Upper lobe of right lung (tissue), 1 donor: ENCODE measurements around the gene IGSF23. TPM values are rescaled to one million over a fixed set of nuclear protein-coding genes. Genes with fewer than 3 reads are reported as not detected.
A peak's percentile ranks its signal among the peaks of the same experiment; 100 is the strongest.
"Not testable (repeated sequence)": the region's sequence is repeated elsewhere in the genome, so short reads cannot be mapped to it uniquely, and the experiment has no call there.

Experiments used
- ATAC-seq: fragments of 200-7000 bp; cut with Tn5 transposase; one replicate; pipeline ENCODE4 v1.9.1; 2020; ENCODE audit warnings: mild to moderate bottlenecking, moderate library complexity
- DNase-seq: peaks from one replicate; pipeline ENCODE4 v3.0.0-alpha.2; 2020
- H3K27ac ChIP-seq: fragments of 200-600 bp; one replicate; pipeline ENCODE4 v1.8.0; 2022
- H3K27me3 ChIP-seq: fragments of 200-600 bp; one replicate; pipeline ENCODE4 v1.8.0; 2022; ENCODE audit warnings: mild to moderate bottlenecking
- H3K36me3 ChIP-seq: fragments of 200-600 bp; one replicate; pipeline ENCODE4 v1.8.0; 2022
- H3K4me1 ChIP-seq: fragments of 200-600 bp; one replicate; pipeline ENCODE4 v1.8.0; 2022
- H3K4me3 ChIP-seq: fragments of 200-600 bp; one replicate; pipeline ENCODE4 v1.8.0; 2022; ENCODE audit warnings: mild to moderate bottlenecking
- H3K9me3 ChIP-seq: fragments of 200-600 bp; one replicate; pipeline ENCODE4 v1.8.0; 2022
- intact Hi-C: fragments of 100-400 bp; cut with DNase I; formaldehyde crosslinking; loops from one replicate; pipeline ENCODE4 v1.11.0; 2022
- total RNA-seq: library from RNA; stranded (reverse); fragmentation: NEBNext Ultra II Directional; extraction: Animal tissue kit (Norgen Biotek cat#: 25700); gene quantifications from one replicate; pipeline ENCODE4 v1.2.1, GENCODE V29; 2021
- TF ChIP-seq, protein P1 (sequence below): fragments of 200-600 bp; IDR thresholded peaks from one replicate; pipeline ENCODE4 v1.8.0; 2022; ENCODE audit warnings: antibody characterized with exemption
- donor health status: DM: no; HTN: yes; CAD: no; lungs with severe emphysema.

IGSF23 gene
- total RNA-seq, 1 donor from 2014 or later, result not detected

DNA sequence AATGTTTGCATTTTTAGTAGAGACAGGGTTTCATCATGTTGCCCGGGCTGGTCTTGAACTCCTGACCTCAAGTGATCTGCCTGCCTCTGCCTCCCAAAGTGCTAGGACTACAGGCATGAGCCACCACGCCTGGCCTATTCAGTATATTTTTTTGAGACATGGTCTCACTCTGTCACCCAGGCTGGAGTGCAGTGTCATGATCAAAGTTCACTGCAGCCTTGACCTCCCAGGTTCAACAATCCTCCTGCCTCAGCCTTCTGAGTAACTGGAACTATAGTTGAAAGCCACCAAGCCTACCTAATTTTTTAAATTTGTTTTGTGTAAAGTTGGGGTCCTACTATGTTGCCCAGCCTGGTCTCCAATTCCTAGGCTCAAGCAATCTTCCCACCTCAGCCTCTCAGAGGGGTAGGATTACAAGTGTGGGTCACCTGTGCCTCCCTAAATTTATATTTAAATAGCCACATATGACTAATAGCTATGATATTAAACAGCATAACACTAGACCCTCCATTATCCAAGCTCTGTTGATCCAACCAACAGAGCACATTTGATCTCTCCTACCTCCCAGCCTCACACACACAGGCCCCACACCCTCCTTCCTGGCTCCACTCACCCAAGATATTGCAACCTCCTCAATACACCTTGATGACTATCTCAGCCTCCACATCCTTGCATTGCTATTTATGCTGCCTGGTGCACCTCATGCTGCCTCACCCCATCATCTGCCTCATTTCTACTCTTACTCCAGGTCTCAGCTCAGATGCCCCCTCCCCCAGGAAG, 55.8 kb downstream of the IGSF23 start:
- Histone ChIP-seq H3K27me3 (no peaks in the 10 kb centered on the region), H3K36me3 (no peaks in the 10 kb centered on the region), H3K27ac (no peak overlapping the region), H3K4me3 (no peak overlapping the region), H3K4me1 (no peaks in the 10 kb centered on the region), H3K9me3 (no peaks in the 10 kb centered on the region)
- DNase-seq (no peak), ATAC-seq (no peak)
- intact Hi-C loops, result no loop called here
- TF ChIP-seq, protein P1, sequence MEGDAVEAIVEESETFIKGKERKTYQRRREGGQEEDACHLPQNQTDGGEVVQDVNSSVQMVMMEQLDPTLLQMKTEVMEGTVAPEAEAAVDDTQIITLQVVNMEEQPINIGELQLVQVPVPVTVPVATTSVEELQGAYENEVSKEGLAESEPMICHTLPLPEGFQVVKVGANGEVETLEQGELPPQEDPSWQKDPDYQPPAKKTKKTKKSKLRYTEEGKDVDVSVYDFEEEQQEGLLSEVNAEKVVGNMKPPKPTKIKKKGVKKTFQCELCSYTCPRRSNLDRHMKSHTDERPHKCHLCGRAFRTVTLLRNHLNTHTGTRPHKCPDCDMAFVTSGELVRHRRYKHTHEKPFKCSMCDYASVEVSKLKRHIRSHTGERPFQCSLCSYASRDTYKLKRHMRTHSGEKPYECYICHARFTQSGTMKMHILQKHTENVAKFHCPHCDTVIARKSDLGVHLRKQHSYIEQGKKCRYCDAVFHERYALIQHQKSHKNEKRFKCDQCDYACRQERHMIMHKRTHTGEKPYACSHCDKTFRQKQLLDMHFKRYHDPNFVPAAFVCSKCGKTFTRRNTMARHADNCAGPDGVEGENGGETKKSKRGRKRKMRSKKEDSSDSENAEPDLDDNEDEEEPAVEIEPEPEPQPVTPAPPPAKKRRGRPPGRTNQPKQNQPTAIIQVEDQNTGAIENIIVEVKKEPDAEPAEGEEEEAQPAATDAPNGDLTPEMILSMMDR, result no peak

DNA sequence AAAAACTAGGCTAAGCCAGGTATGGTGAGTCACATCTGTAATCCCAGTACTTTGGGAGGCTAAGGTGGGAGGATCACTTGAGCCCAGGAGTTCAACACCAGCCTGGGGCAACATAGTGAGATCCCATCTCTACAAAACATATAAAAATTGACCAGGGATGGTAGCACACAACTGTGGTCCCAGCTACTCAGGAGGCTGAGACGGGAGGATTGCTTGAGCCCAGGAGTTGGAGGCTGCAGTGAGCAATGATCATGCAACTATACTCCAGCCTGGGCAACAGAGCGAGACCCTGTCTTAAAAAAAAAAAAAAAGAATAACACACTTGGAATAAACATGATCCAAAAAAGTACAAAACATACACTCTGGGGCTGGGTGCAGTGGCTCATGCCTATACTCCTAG, 56.7 kb downstream of the IGSF23 start:
- H3K9me3 ChIP-seq, H3K27ac ChIP-seq, DNase-seq, H3K27me3 ChIP-seq, intact Hi-C loops, H3K4me3 ChIP-seq, H3K36me3 ChIP-seq, ATAC-seq, H3K4me1 ChIP-seq: not testable (repeated sequence)

DNA sequence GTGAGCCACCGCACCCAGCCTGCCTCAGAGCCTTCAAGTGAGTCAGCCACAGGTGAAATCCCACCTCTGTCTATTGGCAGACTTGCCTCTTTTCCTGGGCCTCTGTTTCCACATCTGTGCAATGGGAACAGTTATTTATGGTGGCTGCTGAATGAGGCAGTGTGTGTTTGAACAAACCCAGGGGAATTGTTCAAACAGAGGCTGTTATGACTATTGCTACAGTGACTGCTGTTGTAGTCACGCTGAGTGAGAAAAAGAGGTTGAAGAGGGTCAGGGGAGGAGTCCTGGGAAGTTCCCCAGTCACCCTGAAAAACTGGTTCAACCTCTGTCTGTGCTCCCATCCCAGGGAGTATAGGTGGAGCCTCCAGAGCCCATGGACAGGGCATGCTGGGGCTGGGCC, 58.0 kb downstream of the IGSF23 start, which contains the start of gene CEACAM19:
Gene CEACAM19 (plus strand): TSS at position 83 of the 400 bp plus-strand sequence. CDS start 450 bp downstream, outside the sequence.
- H3K4me1 ChIP-seq, result no peaks in the 10 kb centered on the region

DNA sequence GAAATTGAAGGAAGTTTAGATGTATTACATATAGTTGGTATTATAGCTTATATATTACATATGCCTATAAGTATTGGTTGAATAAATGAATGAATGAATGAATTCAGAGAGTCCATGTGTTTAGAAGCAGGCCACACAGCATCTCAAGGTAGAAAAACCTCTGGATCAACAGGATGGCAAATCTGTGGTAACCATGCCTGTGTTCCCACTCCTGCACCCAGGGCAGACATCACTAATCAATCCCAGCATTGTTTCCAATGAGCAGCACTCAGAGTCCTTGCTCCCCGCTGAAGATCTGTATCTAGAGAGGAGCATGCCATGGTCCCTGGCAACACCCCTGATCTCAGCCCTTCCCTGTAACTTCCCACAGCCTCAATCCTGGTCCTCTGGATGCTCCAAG, 58.9 kb downstream of the IGSF23 start:
- Histone ChIP-seq H3K27me3 (no peaks in the 10 kb centered on the region), H3K27ac (no peak overlapping the region), H3K9me3 (no peaks in the 10 kb centered on the region), H3K36me3 (no peaks in the 10 kb centered on the region), H3K4me1 (no peaks in the 10 kb centered on the region), H3K4me3 (no peak overlapping the region)
- TF ChIP-seq, protein P1, result no peak
- ATAC-seq, result no peak
- DNase-seq, result no peak
- intact Hi-C loops, result no loop called here

More for the DNA sequence above, 58.0 kb downstream of the IGSF23 start, which contains the start of gene CEACAM19:
- TF ChIP-seq, protein P1, result no peak
- H3K36me3 ChIP-seq, result no peaks in the 10 kb centered on the region
- DNase-seq (no peak), ATAC-seq (peak; percentile 59)
- H3K9me3 ChIP-seq, result no peaks in the 10 kb centered on the region
- intact Hi-C loops, result no loop called here
- H3K27me3 ChIP-seq, result no peaks in the 10 kb centered on the region
- no peak within 1 kb of the TSS for H3K4me3 ChIP-seq
- H3K27ac ChIP-seq, result no peak within 1 kb of the TSS

DNA sequence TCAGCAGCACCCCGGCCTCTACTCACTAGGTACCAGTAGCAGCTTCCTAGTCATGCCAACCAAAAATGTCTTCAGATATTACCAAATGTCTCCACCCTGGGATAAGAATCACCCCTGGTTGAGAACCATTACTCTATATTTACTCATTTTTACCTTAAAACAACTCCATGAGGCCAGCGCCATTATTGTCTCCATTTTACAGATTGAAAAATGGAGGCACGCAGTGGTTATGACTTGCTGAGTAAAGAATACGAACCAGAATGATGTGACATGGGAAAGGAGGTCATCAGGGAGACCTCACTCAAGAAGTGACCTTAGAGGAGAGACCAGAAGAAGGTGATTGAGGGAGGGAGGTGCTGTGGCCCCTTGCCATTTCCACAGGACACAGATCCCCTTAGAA, 60.1 kb downstream of the IGSF23 start:
- H3K9me3 ChIP-seq, result no peaks in the 10 kb centered on the region
- no peak overlapping the region for H3K4me3 ChIP-seq
- no peak for ATAC-seq
- no peaks in the 10 kb centered on the region for H3K36me3 ChIP-seq
- DNase-seq, result no peak
- H3K27me3 ChIP-seq, result no peaks in the 10 kb centered on the region
- H3K27ac ChIP-seq, result no peak overlapping the region
- intact Hi-C loops, result no loop called here
- no peaks in the 10 kb centered on the region for H3K4me1 ChIP-seq
- TF ChIP-seq, protein P1, result no peak

DNA sequence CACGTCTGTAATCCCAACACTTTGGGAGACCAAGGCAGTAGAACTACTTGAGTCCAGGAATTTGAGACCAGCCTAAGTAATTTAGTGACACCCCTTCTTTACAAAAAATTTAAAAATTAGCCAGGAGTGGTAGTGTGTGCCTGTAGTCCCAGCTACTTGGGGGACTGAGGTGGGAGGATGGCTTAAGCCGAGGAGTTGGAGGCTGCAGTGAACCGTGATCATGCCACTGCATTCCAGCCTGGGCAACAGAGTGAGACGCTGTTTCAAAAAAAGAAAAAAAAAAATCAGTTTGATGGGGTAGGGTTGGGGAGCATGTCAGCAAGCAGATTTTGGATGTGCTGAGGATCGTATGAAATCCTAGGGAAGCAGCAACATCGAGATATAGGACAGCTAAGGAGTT, 62.2 kb downstream of the IGSF23 start:
- intact Hi-C loops, result no loop called here

More for the DNA sequence above, 62.2 kb downstream of the IGSF23 start:
- no peaks in the 10 kb centered on the region for H3K36me3 ChIP-seq
- H3K27ac ChIP-seq, result no peak overlapping the region
- ATAC-seq (no peak), DNase-seq (no peak)
- H3K4me1 ChIP-seq, result no peaks in the 10 kb centered on the region
- H3K27me3 ChIP-seq, result no peaks in the 10 kb centered on the region
- TF ChIP-seq, protein P1, result no peak
- no peaks in the 10 kb centered on the region for H3K9me3 ChIP-seq
- no peak overlapping the region for H3K4me3 ChIP-seq
